GM18520 (cell line): ENCODE results near the gene CMTM6.
"Not testable (repeated sequence)": the region's sequence is repeated elsewhere in the genome, so short reads cannot be mapped to it uniquely, and the experiment has no call there.

Experiments used
- ATAC-seq: cut with Tn5 transposase; IDR thresholded peaks from one replicate; pipeline ENCODE4 v1.9.1; 2021; ENCODE audit not compliant: unreplicated experiment

The CMTM6 gene

DNA sequence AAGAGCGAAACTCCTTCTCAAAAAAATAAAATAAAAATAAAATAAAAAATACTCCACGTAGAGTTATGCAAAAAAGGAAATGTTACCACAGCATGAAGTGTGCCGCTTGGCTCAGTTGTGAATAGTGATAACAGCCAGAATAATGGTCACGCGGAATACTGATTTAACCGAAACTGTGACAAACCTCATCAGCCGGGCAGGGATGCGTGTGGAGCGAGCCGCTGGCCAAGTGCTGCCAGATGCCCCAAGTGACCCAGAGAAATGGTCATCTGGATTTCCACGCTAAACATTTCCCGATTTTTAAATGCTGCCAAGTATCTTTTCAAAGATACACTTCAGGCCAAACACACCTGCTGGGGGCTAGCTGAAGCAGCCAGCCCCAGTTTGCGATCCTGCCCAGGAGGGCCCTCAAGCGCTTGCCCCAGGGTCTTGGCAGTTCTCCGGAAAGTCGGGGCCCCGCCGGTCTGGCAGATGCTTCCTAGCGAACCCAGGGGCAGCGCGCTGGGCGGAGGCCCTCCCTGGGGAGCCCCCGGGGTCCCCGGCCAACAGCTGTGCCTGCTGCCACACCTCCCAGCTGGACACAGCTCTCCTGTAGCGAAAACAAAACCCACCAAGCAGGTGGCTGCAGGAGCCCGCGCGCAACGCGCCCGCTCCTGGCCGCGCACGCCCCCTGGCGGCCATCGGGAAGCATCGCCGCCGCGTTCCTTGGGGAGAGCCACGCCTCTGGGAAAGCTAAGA is 35.1 kb downstream of the CMTM6 start:
- no peak for ATAC-seq

DNA sequence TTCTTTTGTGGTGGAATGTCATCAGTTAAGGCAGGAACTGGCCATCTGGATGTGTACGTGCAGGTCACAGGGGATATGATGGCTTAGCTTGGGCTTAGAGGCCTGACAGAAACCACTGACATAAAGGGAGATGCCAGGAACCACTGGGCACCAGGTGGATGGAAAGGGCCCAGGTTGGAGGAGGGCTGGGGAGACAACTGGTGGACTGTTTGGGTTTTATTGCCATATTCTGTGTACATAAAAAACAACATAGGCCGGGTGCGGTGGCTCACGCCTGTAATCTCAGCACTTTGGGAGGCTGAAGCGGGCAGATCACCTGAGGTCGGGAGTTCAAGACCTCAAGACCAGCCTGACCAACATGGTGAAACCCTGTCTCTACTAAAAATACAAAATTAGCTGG is 35.8 kb downstream of the CMTM6 start:
- ATAC-seq = not testable (repeated sequence)

DNA sequence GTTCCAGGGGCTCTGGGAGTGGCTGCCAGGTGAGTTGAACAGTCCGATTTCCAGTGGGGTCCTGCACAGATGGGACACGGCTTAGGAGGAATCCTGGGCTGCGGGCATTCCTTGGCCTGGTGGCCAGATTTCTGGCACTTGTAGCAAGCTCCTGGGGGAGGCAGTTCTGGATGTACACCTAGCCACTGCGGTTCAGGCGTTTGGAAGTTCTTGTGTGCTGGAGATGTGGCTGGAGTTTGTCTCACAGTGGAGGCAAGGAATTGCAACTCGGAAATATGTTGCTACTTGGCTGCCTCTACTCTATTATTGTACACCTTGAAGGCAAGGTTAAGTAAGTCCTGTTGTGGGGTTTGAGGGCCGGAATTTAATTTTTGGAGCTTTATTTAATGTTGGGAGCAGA is 37.9 kb downstream of the CMTM6 start:
- ATAC-seq = not testable (repeated sequence)

GRCh38 chr3:32463415-32463814 is 39.2 kb downstream of the CMTM6 start:
- ATAC-seq = not testable (repeated sequence)

DNA sequence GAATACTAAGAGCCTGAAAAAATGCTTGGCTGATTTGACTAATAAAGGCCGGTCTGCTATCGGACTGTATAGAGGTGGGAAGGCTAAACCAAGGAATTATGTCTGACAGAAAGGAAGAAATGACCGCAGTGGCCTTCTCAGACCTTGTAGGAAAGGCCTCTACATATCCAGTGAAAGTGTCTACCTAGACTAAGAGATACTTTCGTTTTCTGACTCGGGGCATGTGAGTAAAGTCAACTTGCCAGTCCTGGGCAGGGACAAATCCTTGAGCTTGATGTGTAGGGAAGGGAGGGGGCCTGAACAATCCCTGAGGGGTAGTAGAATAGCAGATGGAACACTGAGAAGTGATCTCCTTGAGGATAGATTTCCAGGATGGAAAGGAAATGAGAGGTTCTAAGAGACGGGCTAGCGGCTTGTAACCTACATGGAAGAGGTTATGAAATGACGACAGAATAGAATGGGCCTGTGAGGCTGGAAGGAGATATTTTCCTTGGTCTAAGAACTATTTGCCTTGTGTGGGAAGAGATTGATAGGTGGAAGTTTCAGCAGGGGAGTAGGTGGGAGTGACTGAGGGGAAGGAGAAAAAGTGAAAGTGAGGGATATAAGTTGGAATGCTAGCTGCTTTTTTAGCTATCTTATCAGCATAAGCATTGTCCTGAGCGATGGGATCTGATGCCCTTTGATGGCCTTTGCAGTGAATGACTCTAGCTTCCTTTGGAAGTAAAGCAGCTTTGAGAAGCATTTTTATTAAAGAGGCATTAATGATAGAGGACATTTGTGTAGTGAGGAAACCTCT is 40.3 kb downstream of the CMTM6 start:
- ATAC-seq = not testable (repeated sequence)

- ATAC-seq = not testable (repeated sequence)
Observed at GRCh38 chr3:32460817-32461496, 41.7 kb downstream of the CMTM6 start.

GRCh38 chr3:32460031-32460749 is 42.5 kb downstream of the CMTM6 start:
- ATAC-seq = no peak

GRCh38 chr3:32459450-32459849 is 43.2 kb downstream of the CMTM6 start:
- no peak for ATAC-seq

GRCh38 chr3:32457971-32458471 is 44.6 kb downstream of the CMTM6 start:
- no peak for ATAC-seq

DNA sequence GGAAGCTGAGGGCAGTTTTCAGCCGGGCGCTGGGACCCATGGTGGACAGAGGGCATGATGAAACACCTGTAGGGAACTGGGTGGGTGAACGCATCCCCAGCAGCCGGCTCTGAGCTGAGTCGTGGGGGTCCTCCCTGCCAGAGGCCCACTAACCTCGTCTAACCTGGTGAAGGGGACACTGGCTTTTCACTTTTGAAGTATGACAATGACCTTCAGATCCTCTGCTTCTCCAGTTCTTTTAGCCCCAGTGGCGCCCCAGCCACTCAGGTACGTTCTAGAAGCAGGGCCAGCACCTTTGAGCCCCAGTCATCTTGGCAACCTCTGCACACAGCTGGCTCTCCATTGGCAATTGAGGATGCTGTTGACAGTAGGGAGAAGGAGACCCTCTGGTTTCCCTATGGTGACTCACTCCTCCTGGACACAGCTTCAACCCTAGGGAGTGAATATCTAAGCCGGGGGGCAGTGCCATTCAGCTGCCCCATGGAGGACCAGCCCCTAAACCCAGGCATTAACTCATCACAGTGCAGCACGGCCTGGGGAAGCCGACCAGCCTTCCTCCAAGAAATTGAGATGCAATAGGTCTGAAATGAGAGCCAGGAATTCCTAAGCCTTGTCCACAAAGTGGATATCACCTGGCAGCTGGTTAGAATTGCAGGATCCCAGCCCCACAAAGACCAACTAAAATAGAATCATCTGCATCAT is 46.1 kb downstream of the CMTM6 start:
- no peak for ATAC-seq

GRCh38 chr3:32455609-32456428 is 46.8 kb downstream of the CMTM6 start:
- no peak for ATAC-seq

DNA sequence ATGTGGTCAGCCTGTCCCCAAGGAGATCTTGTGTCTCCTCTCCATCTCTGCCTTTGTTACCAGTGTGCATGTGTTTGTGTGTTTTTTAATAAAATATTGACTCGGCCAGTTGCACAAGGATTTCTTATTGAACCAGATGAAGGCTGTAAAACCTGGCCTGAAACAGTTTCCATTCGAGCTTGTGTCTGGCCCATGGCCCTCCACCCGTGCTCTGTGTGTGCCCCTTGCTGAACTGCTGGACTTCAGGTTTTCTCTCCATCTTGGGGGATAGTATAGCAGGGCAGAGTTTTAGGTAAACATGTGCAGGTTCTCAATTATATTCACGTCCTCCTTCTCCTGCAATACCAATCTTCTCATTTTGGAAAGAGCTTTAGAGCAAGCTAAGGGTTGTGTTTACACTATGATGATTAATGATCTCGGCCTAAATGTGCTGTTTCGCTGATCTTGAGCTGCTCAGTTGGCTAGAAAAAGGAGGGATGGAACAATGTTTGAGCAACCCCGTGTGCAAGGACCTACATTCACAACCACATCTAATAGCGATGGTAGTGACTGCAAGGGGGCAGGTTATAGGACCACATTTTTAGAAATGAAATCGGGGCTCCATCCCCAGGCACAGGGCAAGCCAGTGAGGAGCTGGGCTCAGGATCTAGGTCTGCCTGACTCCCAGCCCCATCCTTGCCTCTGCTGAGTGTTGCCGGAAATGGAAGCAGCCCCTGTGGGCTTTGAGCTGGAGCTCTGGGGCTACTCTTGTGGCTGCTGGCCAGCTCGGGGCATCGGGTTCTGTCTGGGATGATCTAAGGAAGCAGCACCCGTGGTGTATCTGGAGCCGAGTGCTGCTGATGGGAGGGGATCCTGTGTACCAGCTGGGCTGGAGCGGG is 47.7 kb downstream of the CMTM6 start:
- ATAC-seq = no peak

DNA sequence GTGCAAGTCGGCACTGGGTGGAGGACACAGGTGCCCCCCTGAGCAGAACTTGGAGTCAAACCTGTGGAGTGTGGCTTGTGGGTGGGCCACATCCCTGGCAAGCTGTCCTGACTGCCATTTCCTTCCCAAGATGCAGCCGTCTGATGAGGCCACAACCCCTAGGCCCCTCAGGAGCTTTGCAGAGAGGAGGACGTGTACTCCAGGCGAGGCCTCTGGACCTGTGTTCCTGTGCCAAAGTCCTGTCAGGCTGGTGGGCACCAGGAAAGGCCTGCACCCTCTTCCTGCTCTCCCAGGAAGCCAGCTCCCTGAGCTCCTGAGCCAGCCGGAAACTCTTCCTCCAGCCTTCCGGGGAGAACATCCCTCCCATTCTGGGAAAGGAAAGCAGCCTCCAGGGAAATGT is 48.5 kb downstream of the CMTM6 start:
- no peak for ATAC-seq

- no peak for ATAC-seq
Observed at GRCh38 chr3:32453346-32453745, 49.3 kb downstream of the CMTM6 start.

GRCh38 chr3:32452009-32452408 is 50.6 kb downstream of the CMTM6 start:
- ATAC-seq = no peak

DNA sequence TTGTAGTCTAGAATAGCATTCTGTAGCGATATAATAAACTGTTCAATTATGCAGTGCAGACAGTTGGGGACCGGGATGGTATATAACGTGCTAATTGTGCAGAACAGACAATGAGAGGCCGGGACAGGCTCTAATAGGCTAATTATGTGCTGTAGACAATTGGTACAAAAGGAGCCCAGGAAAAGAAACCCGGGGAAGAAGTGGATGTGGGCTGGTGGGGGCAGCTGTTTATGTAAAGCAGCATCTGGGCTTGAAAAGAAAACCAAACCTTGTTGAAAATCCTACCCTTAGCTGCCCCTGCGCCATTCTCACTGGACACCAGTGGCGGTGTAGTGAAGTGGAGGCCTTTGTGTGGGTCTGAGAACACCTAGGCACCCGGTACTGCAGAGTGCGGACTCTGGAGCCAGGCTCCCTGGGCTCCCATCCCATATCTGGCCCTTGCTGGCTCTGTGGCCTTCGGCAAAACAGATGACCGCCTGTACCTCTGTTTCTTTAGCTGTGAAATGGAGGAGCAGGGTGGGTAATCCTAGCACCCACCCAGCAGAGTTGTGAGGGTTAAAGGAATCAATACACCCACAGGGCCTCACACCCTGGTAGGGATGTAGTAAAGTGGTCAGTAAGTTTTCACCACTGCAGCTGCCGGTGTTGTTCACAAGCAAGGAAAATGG is 51.5 kb downstream of the CMTM6 start:
- no peak for ATAC-seq

DNA sequence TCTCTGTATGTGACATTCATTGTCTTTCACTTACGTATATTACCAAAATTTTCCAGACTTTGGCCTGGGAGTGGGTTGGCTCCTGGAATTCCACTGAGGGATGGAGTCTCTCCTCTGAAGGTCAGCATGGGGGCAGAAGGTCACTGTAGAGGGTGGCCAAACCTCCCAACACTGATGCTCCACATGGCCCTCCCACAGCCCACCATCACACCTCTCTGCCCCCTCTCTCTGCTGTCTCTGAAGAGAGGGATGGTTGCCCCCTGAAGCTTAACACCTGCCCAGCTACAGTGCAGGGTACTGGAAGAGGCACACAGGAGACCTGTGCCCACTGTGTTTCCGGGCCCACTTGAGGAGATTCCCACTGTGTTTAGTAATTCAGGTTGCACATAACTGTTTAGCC is 52.2 kb downstream of the CMTM6 start:
- ATAC-seq = no peak

DNA sequence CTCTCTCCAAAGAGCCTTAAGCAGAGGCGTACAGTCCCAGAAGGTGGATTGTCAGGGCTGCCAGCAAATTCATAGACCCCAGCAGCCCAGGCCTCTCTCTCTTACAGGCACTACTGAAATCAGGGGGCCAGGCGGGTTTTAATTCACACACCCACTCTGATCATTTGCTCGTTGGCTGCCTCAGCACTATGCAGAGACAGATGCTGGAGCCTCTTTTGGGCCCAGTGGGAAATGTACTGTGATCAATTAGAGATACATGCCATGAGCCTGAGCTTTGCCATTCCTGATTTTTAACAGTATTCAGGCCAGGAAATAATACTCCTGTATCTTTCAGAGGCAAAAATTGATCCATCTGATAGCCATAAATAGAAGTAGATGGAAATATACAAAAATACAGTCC is 53.0 kb downstream of the CMTM6 start:
- ATAC-seq = no peak
